ENCODE results near the gene NDUFS8.
A peak's percentile ranks its signal among the peaks of the same experiment; 100 is the strongest.

NDUFS8 gene

GRCh38 chr11:68035266-68035876 lies 4.9 kb downstream of the NDUFS8 start:
- no peak for DNase-seq (ENCODE audit: low read depth in 4 of 4, low spot score in 1 of 4)

GRCh38 chr11:68036141-68036716 lies 5.7 kb downstream of the NDUFS8 start:
- no peak for DNase-seq (ENCODE audit: low read depth in 4 of 4, low spot score in 1 of 4)

GRCh38 chr11:68036717-68037239 lies 6.3 kb downstream of the NDUFS8 start:
- no peak for DNase-seq (ENCODE audit: low read depth in 4 of 4, low spot score in 1 of 4)

GRCh38 chr11:68037411-68038225 lies 7.1 kb downstream of the NDUFS8 start:
- no peak for DNase-seq (ENCODE audit: low read depth in 4 of 4, low spot score in 1 of 4)

GRCh38 chr11:68038226-68038717 lies 7.8 kb downstream of the NDUFS8 start:
- no peak for DNase-seq (ENCODE audit: low read depth in 4 of 4, low spot score in 1 of 4)

- DNase-seq (ENCODE audit: low read depth in 4 of 4, low spot score in 1 of 4), result peak in 2 of 4 experiments; percentile 49 to 67
Observed at GRCh38 chr11:68038718-68039525, 8.4 kb downstream of the NDUFS8 start, which contains the start of gene TCIRG1. Gene TCIRG1, plus strand, starts transcription at chr11:68039025. Its CDS starts 2,247 bp downstream, at chr11:68041272.

- no peak for DNase-seq (ENCODE audit: low read depth in 4 of 4, low spot score in 1 of 4)
Observed at GRCh38 chr11:68039526-68040086, 9.1 kb downstream of the NDUFS8 start.

GRCh38 chr11:68040101-68040956 lies 9.8 kb downstream of the NDUFS8 start:
- peak in 1 of 4 experiments; percentile 37 for DNase-seq (ENCODE audit: low read depth in 4 of 4, low spot score in 1 of 4)

GRCh38 chr11:68040957-68041591 lies 10.6 kb downstream of the NDUFS8 start:
- DNase-seq (ENCODE audit: low read depth in 4 of 4, low spot score in 1 of 4), result no peak

- no peak for DNase-seq (ENCODE audit: low read depth in 4 of 4, low spot score in 1 of 4)
Observed at GRCh38 chr11:68041617-68042218, 11.2 kb downstream of the NDUFS8 start.

GRCh38 chr11:68042219-68043028 lies 11.9 kb downstream of the NDUFS8 start:
- DNase-seq (ENCODE audit: low read depth in 4 of 4, low spot score in 1 of 4), result no peak

- DNase-seq (ENCODE audit: low read depth in 4 of 4, low spot score in 1 of 4), result no peak
Observed at GRCh38 chr11:68043029-68043348, 12.5 kb downstream of the NDUFS8 start.

- DNase-seq (ENCODE audit: low read depth in 4 of 4, low spot score in 1 of 4), result no peak
Observed at GRCh38 chr11:68043349-68044144, 13.1 kb downstream of the NDUFS8 start.

GRCh38 chr11:68044145-68044813 lies 13.8 kb downstream of the NDUFS8 start:
- DNase-seq (ENCODE audit: low read depth in 4 of 4, low spot score in 1 of 4), result no peak

- DNase-seq (ENCODE audit: low read depth in 4 of 4, low spot score in 1 of 4), result no peak
Observed at GRCh38 chr11:68044898-68045351, 14.4 kb downstream of the NDUFS8 start.

- DNase-seq (ENCODE audit: low read depth in 4 of 4, low spot score in 1 of 4), result no peak
Observed at GRCh38 chr11:68047437-68048290, 17.2 kb downstream of the NDUFS8 start.

All from stimulated activated CD4-positive, alpha-beta T cell treated with anti-CD3 and anti-CD28 coated beads, Interleukin-1b, Interleukin-23, amount 100 ng/mL, for 24 hours (primary cell).